GM23338 (cell line): ENCODE results near the gene FCGBP. TPM values are rescaled to one million over a fixed set of nuclear protein-coding genes. Genes with fewer than 3 reads are reported as not detected.

ENCODE experiments used
- ATAC-seq: fragments of 200-7000 bp; cut with Tn5 transposase; 3 replicates; pipeline ENCODE4 v1.9.1; 2020
- DNase-seq: peaks from one replicate; pipeline ENCODE4 v3.0.0-alpha.2; 2015; ENCODE audit warnings: low spot score
- H2AFZ ChIP-seq: fragments of 200-600 bp; sonication (generic); 2 replicates; pipeline ENCODE4 v1.8.0; 2016; ENCODE audit warnings: antibody characterized with exemption, mild to moderate bottlenecking, moderate library complexity
- H3F3A ChIP-seq: fragments of 200-600 bp; sonication (generic); replicated peaks from 2 replicates; pipeline ENCODE4 v1.8.0; 2017; ENCODE audit warnings: antibody characterized with exemption, mixed run types, low read depth
- H3K27ac ChIP-seq: fragments of 200-600 bp; sonication (generic); 2 replicates; pipeline ENCODE4 v1.6.1; 2016; ENCODE audit warnings: low read depth
- H3K27me3 ChIP-seq: fragments of 200-600 bp; sonication (generic); 2 replicates; pipeline ENCODE4 v1.8.0; 2016; ENCODE audit warnings: mild to moderate bottlenecking, mixed run types, moderate library complexity; ENCODE audit not compliant: insufficient read depth
- H3K36me3 ChIP-seq: fragments of 200-600 bp; sonication (generic); 2 replicates; pipeline ENCODE4 v1.8.0; 2016; ENCODE audit warnings: mild to moderate bottlenecking; ENCODE audit not compliant: insufficient read depth
- H3K4me1 ChIP-seq: fragments of 200-600 bp; sonication (generic); 2 replicates; pipeline ENCODE4 v1.8.0; 2016; ENCODE audit warnings: mild to moderate bottlenecking, moderate library complexity; ENCODE audit not compliant: insufficient read depth
- H3K4me2 ChIP-seq: fragments of 200-600 bp; sonication (generic); 2 replicates; pipeline ENCODE4 v1.7.1; 2017; ENCODE audit warnings: mixed run types
- H3K4me3 ChIP-seq: fragments of 200-600 bp; sonication (generic); 2 replicates; pipeline ENCODE4 v1.6.1; 2016; ENCODE audit warnings: mixed run types
- H3K79me2 ChIP-seq: fragments of 200-600 bp; sonication (generic); replicated peaks from 2 replicates; pipeline ENCODE4 v1.8.0; 2017; ENCODE audit warnings: mild to moderate bottlenecking; ENCODE audit not compliant: insufficient read depth
- H3K9me2 ChIP-seq: fragments of 200-600 bp; sonication (generic); 2 replicates; pipeline ENCODE4 v1.8.0; 2017; ENCODE audit not compliant: insufficient read depth
- H4K20me1 ChIP-seq: fragments of 200-600 bp; sonication (generic); replicated peaks from 2 replicates; pipeline ENCODE4 v1.8.0; 2017; ENCODE audit warnings: mild to moderate bottlenecking; ENCODE audit not compliant: insufficient read depth
- H3K27ac Mint-ChIP-seq: 2 replicates; pipeline ENCODE4 v1.8.0; 2020; ENCODE audit warnings: inconsistent platforms, mild to moderate bottlenecking, moderate library complexity, mixed read lengths
- H3K27me3 Mint-ChIP-seq: 3 replicates; pipeline ENCODE4 v1.8.0; 2022; ENCODE audit warnings: low read depth, mild to moderate bottlenecking, moderate library complexity, mixed read lengths, inconsistent platforms; ENCODE audit not compliant: insufficient read depth, poor library complexity
- H3K36me3 Mint-ChIP-seq: 3 replicates; pipeline ENCODE4 v1.8.0; 2021; ENCODE audit warnings: low read depth, mild to moderate bottlenecking, inconsistent platforms, moderate library complexity, mixed read lengths
- H3K4me1 Mint-ChIP-seq: 3 replicates; pipeline ENCODE4 v1.8.0; 2020; ENCODE audit warnings: mild to moderate bottlenecking, inconsistent platforms, mixed read lengths
- H3K4me3 Mint-ChIP-seq: 3 replicates; pipeline ENCODE4 v1.8.0; 2021; ENCODE audit warnings: moderate library complexity, mild to moderate bottlenecking, inconsistent platforms, mixed read lengths
- H3K9me3 Mint-ChIP-seq: 3 replicates; pipeline ENCODE4 v1.8.0; 2020; ENCODE audit warnings: moderate library complexity, mild to moderate bottlenecking, inconsistent platforms, mixed read lengths
- CREB1 ChIP-seq: fragments of 250-450 bp; sonication (Bioruptor Pico); IDR thresholded peaks from 2 replicates; pipeline ENCODE4 v1.5.0; 2020; ENCODE audit warnings: low read depth, mild to moderate bottlenecking, moderate library complexity
- EZH2 ChIP-seq: fragments of 200-600 bp; sonication (generic); IDR thresholded peaks from one replicate; pipeline ENCODE4 v1.8.0; 2017; ENCODE audit warnings: antibody characterized with exemption, mild to moderate bottlenecking, low read depth; ENCODE audit not compliant: unreplicated experiment
- EZH2phosphoT487 ChIP-seq: fragments of 200-600 bp; sonication (generic); IDR thresholded peaks from one replicate; pipeline ENCODE4 v1.8.1; 2018; ENCODE audit warnings: antibody characterized with exemption; ENCODE audit not compliant: unreplicated experiment
- JUNB ChIP-seq: IDR thresholded peaks from one replicate; pipeline ENCODE4 v1.6.1; 2016; ENCODE audit warnings: antibody characterized with exemption; ENCODE audit not compliant: unreplicated experiment
- NANOG ChIP-seq: IDR thresholded peaks from 2 replicates; pipeline ENCODE4 v1.6.1; 2016; ENCODE audit warnings: antibody characterized with exemption, borderline replicate concordance
- POLR2AphosphoS5 ChIP-seq: IDR thresholded peaks from 2 replicates; pipeline ENCODE4 v1.6.1; 2016; ENCODE audit warnings: antibody characterized with exemption, low read depth
- STAT1 ChIP-seq: IDR thresholded peaks from one replicate; pipeline ENCODE4 v1.6.1; 2016; ENCODE audit warnings: antibody characterized with exemption; ENCODE audit not compliant: unreplicated experiment
- ZNF114 ChIP-seq: fragments of 250-450 bp; sonication (Bioruptor Pico); IDR thresholded peaks from 2 replicates; pipeline ENCODE4 v1.5.0; 2020; ENCODE audit warnings: mild to moderate bottlenecking, moderate library complexity
- ZNF331 ChIP-seq: fragments of 250-450 bp; sonication (Bioruptor Pico); IDR thresholded peaks from 2 replicates; pipeline ENCODE4 v1.5.0; 2020; ENCODE audit warnings: low read depth, mild to moderate bottlenecking, moderate library complexity
- polyA plus RNA-seq: library from polyadenylated mRNA; unstranded; fragments of >200 nt; fragmentation: Nextera tagmentation; extraction: Ambion mirVana; gene quantifications from 2 replicates; pipeline ENCODE4 v1.2.1, GENCODE V29; 2016
- total RNA-seq: library from RNA; depleted of rRNA; stranded (reverse); fragments of >200 nt; shearing (Covaris generic); gene quantifications from 2 replicates; pipeline ENCODE4 v1.2.3, GENCODE V29; 2014
- TF ChIP-seq, protein P1 (sequence below), 2 experiments: fragments of 200-600 bp in 1 of 2; sonication (generic) in 1 of 2; conservative IDR thresholded peaks; 2 replicates each; pipeline versions ENCODE4 v1.5.1 to v1.6.1; 2016 to 2017; ENCODE audit warnings: antibody characterized with exemption in 2 of 2, low read depth in 2 of 2, mild to moderate bottlenecking in 2 of 2, moderate library complexity in 1 of 2
- TF ChIP-seq, protein P2 (sequence below): IDR thresholded peaks from one replicate; pipeline ENCODE4 v1.6.1; 2018; ENCODE audit warnings: antibody characterized with exemption; ENCODE audit not compliant: unreplicated experiment
- TF ChIP-seq, protein P3 (sequence below): IDR thresholded peaks from 2 replicates; pipeline ENCODE4 v1.6.1; 2016; ENCODE audit warnings: antibody characterized with exemption

FCGBP gene
- total and polyA plus RNA-seq, 2 experiments from 2014 or later: 0.44 to 3.6 TPM

DNA sequence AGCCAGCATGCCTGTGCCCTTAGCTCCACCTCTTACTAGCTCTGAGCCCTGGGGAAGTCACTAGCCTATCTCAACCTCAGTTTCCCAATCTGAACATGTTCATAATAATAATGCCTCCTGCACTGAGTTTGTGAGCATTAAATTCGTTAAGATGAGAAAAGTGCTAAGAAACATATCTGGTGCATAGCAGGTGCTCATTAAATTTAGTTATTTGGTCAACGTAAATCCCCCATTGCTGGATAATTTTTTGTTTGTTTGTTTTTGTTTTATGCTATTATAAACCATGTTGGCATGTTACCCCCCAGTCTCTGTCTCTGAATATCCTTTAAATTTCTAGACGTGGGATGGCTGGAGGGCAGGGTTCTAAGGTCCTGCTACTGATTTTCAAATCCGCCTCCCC, 10.6 kb downstream of the FCGBP start:
- Histone ChIP-seq H3K79me2 (no peaks in the 10 kb centered on the region), H3K4me1 (no peaks in the 10 kb centered on the region), H3K27me3 (no peaks in the 10 kb centered on the region), H3K9me2 (no peaks in the 10 kb centered on the region), H2AFZ (no peak overlapping the region), H3K4me3 (no peak overlapping the region), H4K20me1 (no peaks in the 10 kb centered on the region), H3K36me3 (no peaks in the 10 kb centered on the region), H3K27ac (no peak overlapping the region), H3F3A (no peaks in the 10 kb centered on the region), H3K4me2 (no peak overlapping the region)
- Mint-ChIP-seq H3K4me3 (no peak overlapping the region), H3K9me3 (no peaks in the 10 kb centered on the region), H3K27ac (no peak overlapping the region), H3K36me3 (no peaks in the 10 kb centered on the region), H3K27me3 (peaks cover 8% of the 10 kb centered on the region), H3K4me1 (peaks cover 3% of the 10 kb centered on the region; the same call in 1 of the 3 replicates)
- DNase-seq (no peak), ATAC-seq (no peak)
- TF ChIP-seq, protein P1, sequence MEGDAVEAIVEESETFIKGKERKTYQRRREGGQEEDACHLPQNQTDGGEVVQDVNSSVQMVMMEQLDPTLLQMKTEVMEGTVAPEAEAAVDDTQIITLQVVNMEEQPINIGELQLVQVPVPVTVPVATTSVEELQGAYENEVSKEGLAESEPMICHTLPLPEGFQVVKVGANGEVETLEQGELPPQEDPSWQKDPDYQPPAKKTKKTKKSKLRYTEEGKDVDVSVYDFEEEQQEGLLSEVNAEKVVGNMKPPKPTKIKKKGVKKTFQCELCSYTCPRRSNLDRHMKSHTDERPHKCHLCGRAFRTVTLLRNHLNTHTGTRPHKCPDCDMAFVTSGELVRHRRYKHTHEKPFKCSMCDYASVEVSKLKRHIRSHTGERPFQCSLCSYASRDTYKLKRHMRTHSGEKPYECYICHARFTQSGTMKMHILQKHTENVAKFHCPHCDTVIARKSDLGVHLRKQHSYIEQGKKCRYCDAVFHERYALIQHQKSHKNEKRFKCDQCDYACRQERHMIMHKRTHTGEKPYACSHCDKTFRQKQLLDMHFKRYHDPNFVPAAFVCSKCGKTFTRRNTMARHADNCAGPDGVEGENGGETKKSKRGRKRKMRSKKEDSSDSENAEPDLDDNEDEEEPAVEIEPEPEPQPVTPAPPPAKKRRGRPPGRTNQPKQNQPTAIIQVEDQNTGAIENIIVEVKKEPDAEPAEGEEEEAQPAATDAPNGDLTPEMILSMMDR (conservative IDR thresholded peaks at IDR 0.05; ENCODE audit: low read depth in 2 of 2): no peak
- TF ChIP-seq POLR2AphosphoS5: no peak
- TF ChIP-seq JUNB: no peak

DNA sequence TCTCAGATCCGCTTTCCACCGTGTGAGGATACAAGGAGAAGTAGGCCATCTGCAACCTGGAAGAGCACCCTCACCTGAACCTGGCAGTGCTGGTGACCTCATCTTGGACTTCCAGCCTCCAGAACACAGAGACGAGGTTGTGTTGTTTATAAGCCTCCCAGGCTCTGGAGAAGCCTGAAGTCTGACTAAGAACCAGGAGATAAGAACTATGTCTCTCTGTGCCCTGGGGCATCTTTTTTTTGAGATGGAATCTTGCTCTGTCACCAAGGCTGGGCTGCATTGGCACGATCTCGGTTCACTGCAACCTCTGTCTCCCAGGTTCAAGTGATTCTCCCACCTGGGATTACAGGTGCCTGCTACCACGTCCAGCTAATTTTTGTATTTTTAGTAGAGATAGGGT, 14.5 kb downstream of the FCGBP start:
- Histone ChIP-seq H3K27me3 (no peaks in the 10 kb centered on the region), H3K36me3 (no peaks in the 10 kb centered on the region), H3K4me1 (no peaks in the 10 kb centered on the region), H3K79me2 (no peaks in the 10 kb centered on the region), H3F3A (no peaks in the 10 kb centered on the region), H3K27ac (no peak overlapping the region), H3K9me2 (no peaks in the 10 kb centered on the region), H3K4me2 (no peak overlapping the region), H4K20me1 (no peaks in the 10 kb centered on the region), H2AFZ (no peak overlapping the region), H3K4me3 (no peak overlapping the region)
- Mint-ChIP-seq H3K4me1 (no peaks in the 10 kb centered on the region; the same call in 2 of the 3 replicates), H3K27ac (no peak overlapping the region), H3K9me3 (no peaks in the 10 kb centered on the region), H3K4me3 (no peak overlapping the region), H3K36me3 (no peaks in the 10 kb centered on the region), H3K27me3 (peaks cover 8% of the 10 kb centered on the region)
- DNase-seq (no peak), ATAC-seq (no peak)
- TF ChIP-seq CREB1 (CRISPR knock-in tag) (no peak), EZH2 (no peak), POLR2AphosphoS5 (no peak), ZNF114 (CRISPR knock-in tag) (no peak), JUNB (no peak), EZH2phosphoT487 (no peak), ZNF331 (CRISPR knock-in tag) (no peak), NANOG (no peak), STAT1 (no peak)
- TF ChIP-seq, protein P2, sequence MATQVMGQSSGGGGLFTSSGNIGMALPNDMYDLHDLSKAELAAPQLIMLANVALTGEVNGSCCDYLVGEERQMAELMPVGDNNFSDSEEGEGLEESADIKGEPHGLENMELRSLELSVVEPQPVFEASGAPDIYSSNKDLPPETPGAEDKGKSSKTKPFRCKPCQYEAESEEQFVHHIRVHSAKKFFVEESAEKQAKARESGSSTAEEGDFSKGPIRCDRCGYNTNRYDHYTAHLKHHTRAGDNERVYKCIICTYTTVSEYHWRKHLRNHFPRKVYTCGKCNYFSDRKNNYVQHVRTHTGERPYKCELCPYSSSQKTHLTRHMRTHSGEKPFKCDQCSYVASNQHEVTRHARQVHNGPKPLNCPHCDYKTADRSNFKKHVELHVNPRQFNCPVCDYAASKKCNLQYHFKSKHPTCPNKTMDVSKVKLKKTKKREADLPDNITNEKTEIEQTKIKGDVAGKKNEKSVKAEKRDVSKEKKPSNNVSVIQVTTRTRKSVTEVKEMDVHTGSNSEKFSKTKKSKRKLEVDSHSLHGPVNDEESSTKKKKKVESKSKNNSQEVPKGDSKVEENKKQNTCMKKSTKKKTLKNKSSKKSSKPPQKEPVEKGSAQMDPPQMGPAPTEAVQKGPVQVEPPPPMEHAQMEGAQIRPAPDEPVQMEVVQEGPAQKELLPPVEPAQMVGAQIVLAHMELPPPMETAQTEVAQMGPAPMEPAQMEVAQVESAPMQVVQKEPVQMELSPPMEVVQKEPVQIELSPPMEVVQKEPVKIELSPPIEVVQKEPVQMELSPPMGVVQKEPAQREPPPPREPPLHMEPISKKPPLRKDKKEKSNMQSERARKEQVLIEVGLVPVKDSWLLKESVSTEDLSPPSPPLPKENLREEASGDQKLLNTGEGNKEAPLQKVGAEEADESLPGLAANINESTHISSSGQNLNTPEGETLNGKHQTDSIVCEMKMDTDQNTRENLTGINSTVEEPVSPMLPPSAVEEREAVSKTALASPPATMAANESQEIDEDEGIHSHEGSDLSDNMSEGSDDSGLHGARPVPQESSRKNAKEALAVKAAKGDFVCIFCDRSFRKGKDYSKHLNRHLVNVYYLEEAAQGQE: no peak
- TF ChIP-seq, protein P3, sequence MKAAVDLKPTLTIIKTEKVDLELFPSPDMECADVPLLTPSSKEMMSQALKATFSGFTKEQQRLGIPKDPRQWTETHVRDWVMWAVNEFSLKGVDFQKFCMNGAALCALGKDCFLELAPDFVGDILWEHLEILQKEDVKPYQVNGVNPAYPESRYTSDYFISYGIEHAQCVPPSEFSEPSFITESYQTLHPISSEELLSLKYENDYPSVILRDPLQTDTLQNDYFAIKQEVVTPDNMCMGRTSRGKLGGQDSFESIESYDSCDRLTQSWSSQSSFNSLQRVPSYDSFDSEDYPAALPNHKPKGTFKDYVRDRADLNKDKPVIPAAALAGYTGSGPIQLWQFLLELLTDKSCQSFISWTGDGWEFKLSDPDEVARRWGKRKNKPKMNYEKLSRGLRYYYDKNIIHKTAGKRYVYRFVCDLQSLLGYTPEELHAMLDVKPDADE: no peak
